Measurements from ENCODE around the gene GSDME.

Gene GSDME

DNA sequence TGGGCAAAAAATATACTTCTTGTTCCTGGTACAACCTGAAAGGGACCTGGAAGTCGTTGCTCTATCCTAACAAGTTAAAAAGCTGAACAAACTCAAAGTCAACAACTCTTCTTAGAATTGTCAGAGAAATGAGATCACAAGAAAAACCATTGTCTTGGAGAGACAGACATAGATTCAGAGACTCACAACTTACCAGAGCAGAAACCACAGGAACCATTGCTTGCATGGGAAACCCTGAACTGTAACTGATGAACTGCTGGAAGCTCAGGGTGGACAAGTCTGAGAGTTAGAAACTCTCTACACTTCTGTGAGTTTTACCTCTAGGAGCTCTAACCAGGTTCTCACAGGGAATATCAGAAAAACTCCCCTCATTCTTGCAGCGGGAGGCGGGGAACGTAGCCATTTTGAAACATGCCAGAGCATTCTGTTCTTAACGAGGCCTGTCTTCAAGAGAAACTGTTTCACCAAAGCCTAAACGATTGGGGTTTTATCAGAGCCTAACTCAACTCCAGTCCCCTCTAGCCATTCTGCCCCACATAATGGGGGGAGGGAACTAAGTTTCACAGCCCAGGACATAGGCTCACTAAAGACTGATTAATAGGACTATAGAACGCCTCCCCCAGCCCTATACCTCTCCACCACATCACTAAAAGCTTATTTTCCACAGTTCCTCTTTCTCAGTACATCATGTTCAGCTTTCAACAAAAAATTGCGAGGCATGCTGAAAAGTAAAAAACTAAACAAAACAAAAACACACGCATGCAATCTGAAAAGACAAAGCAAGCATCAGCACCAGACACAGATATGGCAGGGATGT is 12.0 kb upstream of the GSDME start:
- no peak for DNase-seq

DNA sequence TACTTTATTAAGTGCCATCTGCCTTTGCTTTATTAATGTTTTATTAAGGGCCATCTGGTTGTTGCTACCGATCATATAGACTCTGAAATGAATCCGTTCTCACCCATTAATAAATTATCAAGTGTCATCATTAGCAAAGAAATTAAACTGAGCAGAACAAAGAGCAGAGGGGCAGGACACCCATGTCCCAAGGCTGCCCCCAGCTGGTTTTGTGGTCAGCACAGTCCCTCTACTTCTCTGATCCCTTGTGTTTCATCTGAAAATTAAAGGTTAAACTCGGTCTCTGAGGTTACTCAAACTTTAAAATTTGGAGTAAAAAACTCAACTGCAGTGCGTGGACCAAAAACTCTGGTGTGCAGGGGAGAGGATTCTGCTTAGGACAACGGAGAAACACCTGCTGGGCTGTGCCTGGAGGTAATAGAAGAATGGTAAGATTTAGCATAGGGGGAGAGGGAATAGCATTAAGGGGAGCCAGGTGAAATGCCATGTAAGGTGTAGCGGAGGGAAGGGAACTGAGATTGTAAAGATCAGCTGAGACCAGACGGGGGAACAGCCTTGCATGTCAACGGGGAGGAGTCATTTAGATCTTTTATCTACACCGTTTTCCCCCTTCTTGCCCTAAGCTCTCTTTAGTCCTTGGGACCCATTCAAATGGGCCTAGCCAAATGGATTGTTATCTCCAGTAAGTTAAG is 10.8 kb upstream of the GSDME start:
- DNase-seq: no peak

DNA sequence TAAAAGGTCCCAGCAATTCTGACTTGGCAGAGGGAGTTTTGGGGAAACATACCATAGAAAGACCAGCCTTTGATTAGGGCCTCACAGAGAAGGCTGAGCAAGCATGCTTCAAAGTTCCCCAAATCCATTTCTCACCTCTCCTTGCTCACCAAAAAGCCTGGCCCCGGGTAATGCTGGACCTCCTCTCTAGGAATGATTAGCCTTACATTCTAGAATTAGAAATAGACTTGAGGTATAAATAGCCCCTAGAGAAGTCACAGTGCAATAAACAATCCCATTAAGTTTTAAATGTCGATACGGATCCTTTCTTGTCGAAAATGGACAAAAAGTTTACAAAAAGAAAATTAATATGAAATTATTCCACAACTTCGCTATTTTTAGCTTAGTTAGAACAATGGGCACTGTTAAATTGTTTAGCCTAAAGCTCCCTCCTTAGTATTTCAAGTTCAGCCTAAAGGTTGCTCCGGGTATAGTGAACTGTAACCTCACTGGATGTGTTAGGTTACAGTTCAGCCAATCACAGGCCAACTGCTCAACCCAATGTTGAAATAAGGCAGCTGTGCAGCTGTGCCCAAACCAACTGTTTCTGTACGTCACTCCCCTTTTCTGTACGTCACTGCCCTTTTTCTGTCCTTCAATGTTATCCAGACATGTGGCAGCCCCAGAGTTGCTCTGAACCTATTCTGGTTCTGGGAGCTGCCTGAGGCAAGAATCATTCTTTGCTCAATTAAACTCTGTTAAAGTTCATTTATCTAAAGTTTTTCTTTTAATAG is 7.9 kb upstream of the GSDME start:
- DNase-seq: no peak

DNA sequence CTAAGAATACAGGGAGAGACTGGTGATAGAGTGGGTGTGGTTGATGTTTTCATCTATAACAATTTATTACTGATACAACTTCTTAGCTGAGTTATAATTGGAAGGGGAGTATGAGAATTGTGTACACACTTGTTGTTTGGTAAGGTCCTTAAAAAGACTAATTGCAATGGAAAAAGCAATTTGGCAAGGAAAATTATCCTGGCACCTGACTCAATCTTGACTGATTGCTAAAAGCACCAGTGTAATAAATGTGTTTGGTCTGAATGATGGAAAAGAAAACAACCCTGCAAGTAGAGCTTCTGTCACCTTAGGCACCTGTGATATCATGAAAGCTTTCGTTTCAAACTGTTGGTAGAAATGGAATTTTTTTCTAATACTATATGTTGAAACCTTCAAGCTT is 6.7 kb upstream of the GSDME start:
- no peak for DNase-seq

DNA sequence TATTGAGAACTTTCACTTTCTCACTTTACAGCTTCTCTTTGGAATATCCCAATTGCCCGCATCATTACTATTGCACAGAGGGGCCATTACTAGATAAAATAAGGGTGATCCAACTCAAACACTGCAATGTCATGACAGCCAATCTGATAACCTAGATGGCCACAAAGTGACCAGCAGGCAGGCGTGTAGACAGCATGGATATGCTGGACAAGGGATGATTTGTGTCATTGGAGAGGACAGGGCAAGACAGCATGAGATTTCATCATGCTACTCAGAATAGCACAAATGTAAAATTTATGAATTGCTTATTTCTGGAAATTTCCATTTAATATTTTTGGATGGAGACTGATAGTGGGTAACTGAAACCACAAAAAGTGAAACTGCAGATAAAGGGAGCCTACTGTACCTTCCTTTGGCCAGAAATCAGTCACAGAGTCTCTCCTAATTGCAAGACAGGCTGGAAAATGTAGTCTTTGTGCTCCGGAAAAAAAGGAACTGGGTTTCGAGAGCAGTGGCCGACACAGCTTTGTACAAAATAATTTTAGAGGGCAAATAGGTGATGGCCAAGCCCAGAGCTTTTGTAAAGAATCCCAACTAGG is 6.1 kb upstream of the GSDME start:
- no peak for DNase-seq

DNA sequence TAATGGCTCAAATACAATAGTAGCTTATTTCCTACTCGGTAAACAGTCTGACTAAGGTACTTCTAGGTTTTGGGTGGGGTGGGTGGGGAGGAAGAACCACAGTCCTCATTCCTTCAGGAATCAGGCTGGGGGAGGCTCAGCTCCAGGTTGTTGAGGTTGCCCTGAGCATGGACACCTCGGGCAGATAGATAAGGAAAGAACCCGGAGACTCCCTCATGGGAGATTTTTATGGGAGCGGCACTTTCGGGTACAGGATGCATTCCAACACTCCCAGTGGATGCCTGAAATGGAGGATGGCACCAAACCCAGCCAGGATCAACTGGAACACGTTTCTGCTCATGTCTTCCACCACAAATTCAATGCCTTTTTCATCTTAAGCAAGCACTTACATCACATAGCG is 5.5 kb upstream of the GSDME start:
- no peak for DNase-seq

DNA sequence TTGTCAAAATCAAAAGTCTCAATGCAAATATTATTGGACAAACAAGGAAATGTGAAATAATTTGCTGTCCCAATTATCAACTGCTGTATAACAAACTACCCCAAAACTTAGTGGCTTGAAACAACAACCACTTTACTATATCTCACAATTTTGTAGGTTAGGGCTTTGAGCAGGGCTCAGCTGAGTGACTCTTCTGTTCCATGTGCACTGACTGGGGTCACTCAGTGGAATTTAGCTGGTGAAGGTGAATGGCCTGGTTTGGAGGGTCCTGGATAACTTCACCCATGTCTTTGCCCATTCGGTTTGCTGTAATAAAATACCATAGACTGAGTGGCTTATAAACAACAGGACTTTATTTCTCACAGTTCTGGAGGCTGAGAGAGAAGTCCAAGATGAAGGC is 3.7 kb upstream of the GSDME start:
- no peak for DNase-seq

DNA sequence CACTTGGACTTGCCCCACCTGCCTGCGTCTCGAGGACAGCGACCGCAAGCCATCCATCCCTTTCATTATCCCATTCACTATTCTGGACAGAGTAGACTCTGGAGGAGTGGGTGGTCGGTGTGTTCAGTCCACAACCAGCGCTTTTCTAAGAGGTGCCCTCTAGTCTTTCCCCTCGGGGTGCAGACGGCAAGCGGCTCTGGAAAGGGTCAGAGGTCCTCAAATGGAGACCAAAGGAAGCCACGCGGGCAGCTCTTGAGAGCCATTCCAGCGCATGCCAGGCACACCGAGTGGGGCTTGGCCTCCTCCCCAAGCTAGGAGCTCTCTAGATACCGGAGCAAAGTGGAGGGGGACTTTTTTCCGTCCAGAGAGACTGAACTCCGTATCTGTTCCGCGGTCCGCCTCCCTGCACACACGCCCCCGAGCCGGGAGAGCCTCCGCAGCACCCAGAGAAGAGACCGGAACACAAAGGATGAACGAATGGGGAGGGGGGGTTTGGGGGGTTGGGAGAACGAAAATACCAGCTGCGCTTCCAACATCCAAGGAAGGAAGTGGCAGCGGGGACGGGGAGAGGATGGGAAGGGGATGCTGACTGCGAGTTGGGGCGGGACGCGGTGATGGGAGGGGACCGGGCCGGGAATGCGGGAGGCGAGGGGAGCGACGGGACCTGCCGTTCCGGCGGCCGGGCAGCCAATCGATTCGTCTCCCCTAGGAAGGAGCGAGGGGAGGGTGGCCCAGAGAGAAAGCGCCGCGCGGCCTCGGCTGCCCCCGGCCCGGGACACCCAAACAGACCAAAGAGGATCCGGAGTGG is 515 bp downstream of the GSDME start:
- DNase-seq: no peak

DNA sequence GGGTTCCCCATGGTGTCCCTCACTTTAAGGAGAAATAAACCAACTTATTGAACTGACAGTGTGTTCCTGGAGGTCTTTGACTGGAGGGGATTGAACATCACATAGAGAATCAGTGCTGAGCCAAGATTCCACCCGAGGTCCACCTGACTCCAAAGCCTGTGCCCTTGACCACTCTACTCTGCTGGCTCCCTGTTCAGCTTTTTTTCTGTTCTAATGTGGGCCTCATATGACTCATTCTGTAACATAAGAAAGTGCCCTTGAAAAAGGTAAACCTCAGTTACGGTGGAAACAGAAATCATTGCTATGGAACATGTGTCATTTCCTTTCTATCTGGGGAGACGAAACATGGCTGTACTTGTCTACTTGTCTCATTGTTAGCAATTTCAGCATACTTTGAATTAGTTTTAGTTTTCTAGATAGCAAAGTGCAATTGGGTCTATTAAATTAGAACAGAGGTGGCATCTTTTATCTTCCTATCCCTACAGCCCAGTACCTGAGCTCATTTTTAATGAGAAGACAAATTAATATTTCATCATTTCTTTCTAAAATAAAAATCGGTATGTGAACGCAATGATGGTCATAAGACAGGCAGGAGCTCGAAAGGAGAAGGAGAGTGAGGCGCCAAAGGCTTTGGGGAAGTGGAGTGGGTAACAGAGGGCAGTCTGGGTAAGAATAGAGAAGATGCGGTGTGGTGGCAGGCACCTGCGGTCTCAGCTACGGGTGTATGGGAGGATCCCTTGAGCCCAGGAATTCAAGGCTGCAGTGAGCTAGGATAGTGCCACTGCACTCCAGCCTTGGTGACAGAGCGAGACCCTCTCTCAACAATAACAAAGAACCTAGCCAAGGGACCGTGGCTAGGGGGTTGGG is 1.5 kb downstream of the GSDME start:
- DNase-seq: no peak

DNA sequence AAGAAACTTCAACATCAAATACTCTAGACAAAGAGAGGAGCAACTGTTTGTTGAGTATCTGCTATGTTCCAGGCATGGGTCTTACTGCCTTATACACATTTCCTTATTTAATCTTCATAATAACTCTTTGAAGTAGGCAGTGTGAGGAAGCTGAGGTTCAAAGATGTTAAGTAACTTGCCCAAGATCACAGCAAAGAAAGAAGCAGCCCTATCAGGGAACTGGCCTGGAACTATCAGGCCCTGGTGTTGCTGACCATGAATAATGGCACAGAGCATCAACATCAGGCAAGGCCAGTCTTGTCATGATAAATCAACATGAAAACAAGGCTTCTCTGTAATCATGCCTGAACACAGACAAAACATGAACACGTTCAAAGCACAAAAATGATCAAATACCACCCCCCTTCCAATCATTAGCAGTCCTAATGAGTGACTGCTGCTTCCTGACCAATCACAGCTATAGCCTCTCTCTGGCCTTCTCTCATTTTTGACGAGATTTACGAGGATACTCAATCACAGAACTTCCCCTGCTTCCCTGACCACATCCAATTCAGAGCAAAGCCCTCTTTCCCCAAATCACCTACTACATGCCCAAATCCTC is 2.3 kb downstream of the GSDME start:
- DNase-seq: no peak

DNA sequence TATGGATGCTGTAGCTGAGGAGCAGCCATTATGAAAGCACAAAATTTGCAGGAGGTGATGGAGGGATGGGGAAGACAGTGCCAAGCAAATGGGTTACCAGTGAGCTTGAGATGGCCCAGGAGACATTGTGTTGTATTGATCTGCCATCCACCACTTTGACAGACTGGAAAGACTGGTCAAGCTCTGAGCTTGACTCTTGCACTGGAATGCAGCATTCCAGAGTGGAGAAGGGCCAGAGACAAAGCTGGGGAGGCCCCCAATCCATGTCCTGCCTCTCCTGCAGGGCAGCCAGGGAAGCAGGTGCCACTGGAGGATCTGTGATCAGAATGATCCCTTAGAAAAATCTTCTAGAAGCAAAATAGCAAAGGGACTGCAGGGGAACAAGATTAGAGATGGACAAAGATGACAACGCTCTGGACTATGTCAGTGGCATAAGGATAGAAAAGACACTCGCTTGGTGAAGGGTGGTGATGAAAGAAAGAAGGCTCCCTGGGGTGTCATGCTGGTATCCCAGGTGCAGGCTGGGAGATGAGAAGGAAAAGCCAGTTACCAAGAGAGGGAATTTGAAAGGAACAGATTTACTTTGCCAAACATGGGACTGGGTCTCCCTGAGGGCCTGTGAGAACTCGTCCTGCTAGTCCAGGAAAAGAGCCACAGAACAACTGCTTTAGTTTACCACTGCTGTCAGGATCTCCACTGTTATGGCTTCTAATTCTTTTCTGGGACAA is 5.0 kb downstream of the GSDME start:
- no peak for DNase-seq

DNA sequence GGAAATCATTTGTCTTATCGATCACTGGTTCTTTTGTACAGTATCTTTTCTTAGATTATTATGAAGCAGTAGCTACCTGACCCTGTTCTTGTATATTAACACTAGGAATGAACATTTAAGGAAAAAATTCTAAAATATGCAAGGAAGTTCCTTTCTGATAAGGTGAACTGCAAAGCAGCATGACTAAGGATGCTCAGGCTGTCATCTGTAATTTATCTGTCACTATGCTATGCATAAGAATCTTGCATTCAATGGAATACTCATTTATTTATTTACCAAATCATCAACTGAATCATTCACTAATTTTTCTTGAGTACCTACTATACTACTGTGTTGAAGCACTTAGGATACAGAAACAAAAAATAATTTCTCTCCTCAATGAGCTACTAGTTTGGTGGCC is 5.8 kb downstream of the GSDME start:
- DNase-seq: no peak

DNA sequence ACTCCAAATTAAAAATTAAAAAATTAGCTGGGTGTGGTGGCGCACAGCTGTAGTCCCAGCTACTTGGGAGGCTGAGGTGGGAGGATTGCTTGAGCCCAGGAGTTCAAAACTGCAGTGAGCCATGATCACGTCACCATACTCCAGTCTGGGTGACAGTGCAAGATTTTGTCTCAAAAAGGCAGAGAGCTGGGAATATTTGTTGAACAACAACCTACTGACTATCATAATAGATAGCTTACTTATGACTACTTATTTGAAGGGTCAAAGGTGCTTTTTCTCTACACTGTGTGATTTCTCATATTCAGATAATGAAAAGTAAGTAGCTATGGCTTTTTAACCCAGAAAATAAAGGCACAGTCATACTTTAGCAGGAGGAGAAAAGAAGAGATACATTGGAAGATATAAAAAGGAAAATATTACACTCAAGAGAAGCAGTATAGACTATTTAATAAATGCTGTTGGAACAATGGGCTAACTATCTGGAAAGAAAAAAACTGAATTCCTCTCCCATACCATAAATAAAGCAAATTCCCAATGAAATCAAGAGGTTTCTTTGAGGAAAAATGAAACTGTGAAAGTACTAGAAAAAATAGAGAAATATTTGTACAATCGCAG is 6.7 kb downstream of the GSDME start:
- DNase-seq: no peak

DNA sequence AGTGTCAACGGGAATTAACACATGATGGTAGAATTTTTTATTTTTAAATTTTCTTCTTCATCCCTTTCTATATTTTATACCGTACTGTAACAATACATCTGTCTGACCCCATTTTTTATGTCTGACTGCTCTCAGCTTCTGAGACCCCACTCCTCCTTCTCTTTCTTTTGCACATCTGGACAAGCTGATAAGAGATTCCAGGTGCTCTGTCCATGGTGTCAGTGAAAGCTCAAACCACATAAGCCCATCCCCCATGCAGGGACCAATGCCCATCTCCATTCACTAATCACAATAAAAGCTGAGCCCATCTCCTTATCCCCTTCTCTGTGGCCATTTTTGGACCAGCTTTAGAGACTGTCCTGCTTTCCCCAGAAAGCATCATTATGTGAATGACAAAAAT is 8.7 kb downstream of the GSDME start:
- DNase-seq: no peak

DNA sequence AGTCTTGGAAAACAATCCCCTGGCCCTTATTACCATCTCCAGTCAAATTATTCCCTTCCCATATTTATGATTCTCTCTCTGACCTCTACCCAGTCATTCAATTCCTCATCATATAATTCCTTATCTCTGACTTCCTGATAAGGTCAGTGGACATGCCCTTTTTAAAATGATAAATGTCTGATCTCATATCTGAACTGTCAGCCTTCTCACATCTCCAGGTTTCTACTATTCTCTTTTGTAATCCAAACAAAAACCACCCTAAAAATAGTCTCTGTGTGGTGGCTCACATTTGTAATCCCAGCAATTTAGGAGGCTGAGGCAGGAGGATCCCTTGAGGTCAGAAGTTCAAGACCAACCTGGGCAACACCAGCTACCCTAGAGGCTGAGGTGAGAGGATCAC is 11.9 kb downstream of the GSDME start:
- no peak for DNase-seq

DNA sequence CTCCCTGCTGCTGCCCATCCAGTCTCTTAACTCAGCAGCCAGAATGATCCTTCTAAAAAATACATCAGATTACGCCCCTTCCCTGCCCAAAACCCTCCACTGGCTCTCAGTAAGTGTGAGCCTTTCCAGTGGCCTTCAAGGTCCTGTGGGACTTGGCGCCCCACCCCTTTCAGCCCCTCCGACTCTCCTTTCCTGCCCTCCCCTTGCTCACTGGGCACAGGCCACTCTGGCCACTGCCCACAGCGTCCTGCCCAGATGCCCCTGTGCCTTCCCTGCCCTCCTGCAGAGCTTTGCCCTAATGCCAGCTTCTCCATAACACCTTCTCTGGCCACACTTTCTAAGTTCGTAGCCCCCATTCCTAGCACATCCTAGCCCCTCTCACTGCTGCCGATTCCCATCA is 13.8 kb downstream of the GSDME start:
- no peak for DNase-seq

DNA sequence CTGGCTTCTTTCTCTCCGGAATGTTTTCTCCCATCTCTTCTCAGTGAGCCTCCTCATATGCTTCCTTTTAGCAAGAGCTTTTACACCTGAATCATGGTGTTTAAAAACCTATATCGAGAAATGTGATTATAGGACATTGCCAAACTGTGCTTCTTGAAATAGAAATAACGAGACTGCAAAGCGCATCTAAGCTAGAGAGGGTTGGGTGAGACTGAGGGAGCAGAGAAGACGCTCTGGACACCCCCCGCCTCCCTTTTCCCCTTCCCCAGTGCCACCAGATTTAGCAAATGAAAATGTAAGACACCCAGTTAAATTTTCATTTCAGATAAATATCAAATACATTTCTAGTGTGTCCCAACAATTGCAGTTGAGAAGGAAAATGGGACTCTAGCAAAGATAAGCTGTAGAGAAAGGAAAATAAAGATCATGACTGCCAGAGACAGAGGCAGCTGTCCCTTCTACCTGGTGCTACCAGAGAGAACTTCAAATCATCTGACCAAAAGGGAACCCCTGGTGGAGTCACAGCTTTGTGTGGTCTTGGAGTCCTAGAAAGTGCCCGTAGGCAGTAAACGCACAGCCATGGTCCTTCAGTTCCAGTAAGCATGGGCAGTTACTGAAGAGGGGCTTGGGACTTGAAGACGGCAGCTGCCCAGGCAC is 14.6 kb downstream of the GSDME start:
- DNase-seq: no peak

DNA sequence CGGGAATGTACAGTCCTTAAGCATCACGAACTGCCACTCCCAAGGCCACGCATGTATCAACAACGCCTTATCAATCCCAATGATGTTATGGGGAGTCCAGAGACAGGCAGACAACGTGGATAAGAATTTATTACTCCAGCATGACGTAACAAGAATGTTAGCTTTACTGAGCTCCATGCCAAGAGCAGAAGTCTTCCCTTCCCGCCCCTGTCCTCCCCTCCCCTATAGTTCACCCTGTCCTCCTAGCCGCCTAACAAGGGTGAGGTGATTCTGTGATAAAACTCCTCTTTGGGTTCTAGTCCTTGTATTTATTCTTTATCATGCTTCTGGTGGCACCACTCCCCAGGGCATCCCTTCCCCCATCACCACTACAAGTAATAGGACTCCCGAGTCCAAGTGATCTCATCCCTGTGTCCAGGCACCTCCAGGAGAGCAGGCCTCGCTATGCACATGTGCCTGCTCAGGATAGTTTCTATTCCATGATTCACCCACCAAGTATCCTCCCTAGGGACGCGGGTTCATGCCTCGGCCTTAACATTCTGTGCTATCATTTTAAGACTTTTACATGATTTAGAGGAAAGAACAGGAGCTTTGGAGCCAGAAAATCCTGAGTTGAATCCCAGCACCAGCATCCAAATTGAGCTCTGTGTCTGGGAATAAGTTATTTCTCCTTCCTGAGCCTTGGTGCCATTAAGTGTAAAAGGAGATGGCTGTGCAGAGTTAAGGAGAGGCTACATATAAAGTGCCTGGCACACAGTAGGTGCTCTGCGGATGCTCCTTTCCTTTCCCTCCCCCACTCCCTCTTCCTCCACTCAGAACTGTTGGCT is 15.4 kb downstream of the GSDME start:
- no peak for DNase-seq

DNA sequence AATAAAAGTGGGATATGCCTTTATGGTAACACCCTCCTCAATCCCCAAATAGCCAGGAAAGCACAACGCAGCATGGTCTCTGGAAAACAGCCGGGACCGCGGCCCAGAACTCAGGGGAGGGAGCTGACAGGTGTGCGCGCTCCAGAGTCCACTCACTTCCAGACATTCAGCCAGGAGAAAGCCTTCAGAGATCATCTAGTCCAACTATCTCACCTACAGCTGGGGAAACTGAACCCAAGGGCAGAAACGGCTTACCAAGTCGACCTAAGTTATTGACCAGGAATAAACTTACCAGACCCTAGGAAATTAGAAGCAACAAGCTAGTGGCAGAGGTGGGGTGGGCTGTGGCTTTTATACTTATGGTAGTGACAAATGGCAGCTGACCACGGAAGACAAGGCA is 16.4 kb downstream of the GSDME start:
- no peak for DNase-seq

Measured in activated effector memory CD4-positive, alpha-beta T cell treated with anti-CD3 and anti-CD28 coated beads, Interleukin-2, amount 50 U/mL, for 16 hours (primary cell).